Measurements from ENCODE around the gene PKP4. TPM values are rescaled to one million over a fixed set of nuclear protein-coding genes. Genes with fewer than 3 reads are reported as not detected.

The PKP4 gene
- total and polyA plus RNA-seq, 2 of the 8 experiments (the other 6 are each of a cell fraction or from before 2014, with no cell fraction given): 48.2 to 88.0 TPM

DNA sequence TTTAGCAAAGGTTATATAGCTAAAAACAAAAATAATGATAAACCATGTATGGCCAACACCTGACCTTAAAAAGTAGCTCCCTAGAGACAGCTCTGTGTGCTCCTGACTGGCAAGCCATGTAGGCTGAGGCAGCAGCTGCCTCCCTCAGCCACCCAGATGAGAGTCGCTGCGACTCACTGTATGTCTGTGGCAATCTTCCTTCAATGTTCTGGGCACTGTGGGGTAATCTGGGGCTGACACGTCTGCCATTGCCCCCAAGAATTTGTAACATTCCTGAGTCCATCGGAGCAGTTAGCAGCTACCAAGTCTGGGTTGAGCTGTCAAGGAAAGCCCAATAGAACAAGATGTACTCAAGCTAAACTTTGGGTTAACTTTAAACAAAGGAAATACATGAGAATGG, 232.0 kb downstream of the PKP4 start:
- Histone ChIP-seq H3K4me2 (ENCODE audit: insufficient read depth in 1 of 2, low read depth in 2 of 2, low read length in 2 of 2) (no peak overlapping the region), H3K23ac (ENCODE audit: insufficient read length) (no peak overlapping the region), H3K56ac (replicated peaks; ENCODE audit: insufficient read length, low read depth, low read length) (no peak overlapping the region), H2BK15ac (ENCODE audit: low read length) (no peak overlapping the region), H2BK20ac (ENCODE audit: low read length) (no peak overlapping the region), H4K91ac (replicated peaks; ENCODE audit: insufficient read length, low read length) (no peak overlapping the region), H4K8ac (ENCODE audit: extremely low read depth, insufficient read depth, low read length) (no peak overlapping the region), H3K23me2 (ENCODE audit: low read depth, low read length) (no peaks in the 10 kb centered on the region), H4K20me1 (replicated peaks in 1 of 2; ENCODE audit: control insufficient read depth in 1 of 2, insufficient read depth in 2 of 2, low read length in 2 of 2) (no peaks in the 10 kb centered on the region), H2AFZ (ENCODE audit: low read length) (no peak overlapping the region), H3K4ac (replicated peaks; ENCODE audit: insufficient read length, low read depth, low read length) (no peak overlapping the region), H2BK12ac (ENCODE audit: low read depth, low read length) (no peak overlapping the region), H2AK5ac (ENCODE audit: low read depth, low read length) (no peak overlapping the region), H4K5ac (ENCODE audit: insufficient read length, low read depth, low read length) (no peak overlapping the region), H2BK120ac (replicated peaks; ENCODE audit: low read depth, low read length) (no peak overlapping the region), H3K79me1 (ENCODE audit: low read depth, low read length) (no peaks in the 10 kb centered on the region), H3K27me3 (replicated peaks in 1 of 4; ENCODE audit: control insufficient read depth in 3 of 4, extremely low read depth in 1 of 4, insufficient read depth in 3 of 4, low read length in 3 of 4) (no peaks in the 10 kb centered on the region), H3K79me2 (ENCODE audit: control insufficient read depth in 1 of 2, insufficient read depth in 2 of 2, low read length in 2 of 2) (no peaks in the 10 kb centered on the region), H3K9me3 (ENCODE audit: insufficient read depth in 2 of 2, low read depth in 1 of 2, low read length in 1 of 2) (no peaks in the 10 kb centered on the region), H3K4me1 (replicated peaks in 1 of 4; ENCODE audit: control insufficient read depth in 3 of 4, insufficient read depth in 4 of 4, low read length in 3 of 4) (no peaks in the 10 kb centered on the region; a peak in 2 of 7 replicates), H3K27ac (ENCODE audit: low read depth, low read length) (no peak overlapping the region), H3K14ac (ENCODE audit: insufficient read length) (no peak overlapping the region), H3K18ac (ENCODE audit: extremely low read depth, low read length) (no peak overlapping the region), H2BK5ac (ENCODE audit: low read depth, low read length) (no peak overlapping the region), H3K36me3 (ENCODE audit: control insufficient read depth in 2 of 4, insufficient read depth in 4 of 4, low read length in 3 of 4) (no peaks in the 10 kb centered on the region), H3K4me3 (ENCODE audit: extremely low read depth in 1 of 4, insufficient read depth in 2 of 4, low read depth in 3 of 4, low read length in 4 of 4) (no peak overlapping the region), H3K9ac (replicated peaks in 1 of 4; ENCODE audit: extremely low read depth in 1 of 4, low read depth in 3 of 4, low read length in 3 of 4) (no peak overlapping the region)
- 85% methylated on average over 4 of the region's 4 CpGs; no CpG with 5 or more reads in 1 of the 2 experiments for WGBS, 2 experiments (ENCODE audit: extremely low coverage in 1 of 2, insufficient coverage in 1 of 2, insufficient read length in 1 of 2, insufficient replicate concordance in 2 of 2, low coverage in 1 of 2, low lambda C conversion rate in 2 of 2, missing lambda C conversion rate in 1 of 2)
- CTCF ChIA-PET (ENCODE audit: partially characterized antibody): interaction anchor here (0.9 to 3.5 kb wide), 7 partner anchors 11 to 66 kb away, joined by 3 to 27 read pairs (median 6); no protein-coding TSS in a partner anchor
- POLR2A ChIA-PET (ENCODE audit: partially characterized antibody): no interaction called here
- no peak for DNase-seq (ENCODE audit: low read depth in 1 of 2, low spot score in 2 of 2)
- FAIRE-seq: no peak
- TF ChIP-seq GTF2F1 (IDR thresholded peaks at IDR 0.05; ENCODE audit: borderline replicate concordance, low read depth, low read length) (no peak), PHF8 (conservative IDR thresholded peaks at IDR 0.05; ENCODE audit: low read depth, low read length) (no peak), POU5F1 (IDR thresholded peaks at IDR 0.05; ENCODE audit: low read depth, low read length) (no peak), HDAC2 (IDR thresholded peaks at IDR 0.05; ENCODE audit: borderline replicate concordance in 1 of 2, low read depth in 2 of 2, low read length in 2 of 2) (no peak), ZNF274 (IDR thresholded peaks at IDR 0.05; ENCODE audit: borderline replicate concordance, extremely low read depth, low read length) (no peak), ASH2L (IDR thresholded peaks at IDR 0.05; ENCODE audit: low read length) (no peak), KDM4A (IDR thresholded peaks at IDR 0.05; ENCODE audit: low read depth, low read length, severe bottlenecking) (no peak), SUZ12 (IDR thresholded peaks at IDR 0.05; ENCODE audit: low read length) (no peak), TEAD4 (IDR thresholded peaks at IDR 0.05; ENCODE audit: low read depth, low read length) (no peak), RAD21 (IDR thresholded peaks at IDR 0.05 in 1 of 2, conservative IDR thresholded peaks at IDR 0.05 in 1 of 2; ENCODE audit: low read depth in 2 of 2, low read length in 2 of 2) (no peak), CBX5 (IDR thresholded peaks at IDR 0.05; ENCODE audit: low read depth, low read length) (no peak), RNF2 (IDR thresholded peaks at IDR 0.05; ENCODE audit: borderline replicate concordance, low read depth, low read length, missing control alignments, poor library complexity, severe bottlenecking) (no peak)
- TF ChIP-seq, protein P1, sequence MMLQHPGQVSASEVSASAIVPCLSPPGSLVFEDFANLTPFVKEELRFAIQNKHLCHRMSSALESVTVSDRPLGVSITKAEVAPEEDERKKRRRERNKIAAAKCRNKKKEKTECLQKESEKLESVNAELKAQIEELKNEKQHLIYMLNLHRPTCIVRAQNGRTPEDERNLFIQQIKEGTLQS (IDR thresholded peaks at IDR 0.05; ENCODE audit: insufficient read depth, low read depth, low read length): no peak
